H1 (cell line): ENCODE data around the gene FHIT. TPM values are rescaled to one million over a fixed set of nuclear protein-coding genes. Genes with fewer than 3 reads are reported as not detected.

Source experiments
- CTCF ChIA-PET: fragments of 300-600 bp; sonication (Branson Sonifier 250); formaldehyde crosslinking; loops from one replicate; lab custom pipeline; 2021; ENCODE audit not compliant: partially characterized antibody; lab: Charles Lee
- POLR2A ChIA-PET: fragments of 300-600 bp; sonication (Branson Sonifier 250); formaldehyde crosslinking; loops from one replicate; lab custom pipeline; 2021; ENCODE audit warnings: inconsistent platforms; ENCODE audit not compliant: partially characterized antibody; lab: Charles Lee
- DNase-seq, 2 experiments: peaks; one replicate each; pipeline versions ENCODE4 v3.0.0 to v3.0.0-alpha.2; 2010 to 2022; ENCODE audit warnings: low spot score in 2 of 2, low read depth in 1 of 2, mixed read lengths in 1 of 2
- FAIRE-seq: peaks from 2 replicates; lab custom pipeline; 2011; peaks lifted over from hg19 to GRCh38; lab: Jason Lieb, UNC
- H2AFZ ChIP-seq: 2 replicates; pipeline ENCODE4 v1.8.1; 2012; ENCODE audit warnings: low read length, inconsistent platforms
- H2AK5ac ChIP-seq: 2 replicates; pipeline ENCODE4 v1.6.1; 2013; ENCODE audit warnings: low read depth, low read length
- H2BK120ac ChIP-seq: replicated peaks from 2 replicates; pipeline ENCODE3; 2013; ENCODE audit warnings: low read depth, low read length, inconsistent platforms
- H2BK12ac ChIP-seq: 2 replicates; pipeline ENCODE4 v1.6.1; 2013; ENCODE audit warnings: low read depth, low read length
- H2BK15ac ChIP-seq: 2 replicates; pipeline ENCODE4 v1.6.1; 2013; ENCODE audit warnings: low read length
- H2BK20ac ChIP-seq: 2 replicates; pipeline ENCODE4 v1.6.1; 2013; ENCODE audit warnings: low read length
- H2BK5ac ChIP-seq: 2 replicates; pipeline ENCODE4 v1.6.1; 2013; ENCODE audit warnings: low read depth, low read length
- H3K14ac ChIP-seq: 2 replicates; pipeline ENCODE4 v1.6.1; 2013; ENCODE audit warnings: inconsistent platforms; ENCODE audit not compliant: insufficient read length
- H3K18ac ChIP-seq: 2 replicates; pipeline ENCODE4 v1.6.1; 2013; ENCODE audit warnings: low read length; ENCODE audit errors: extremely low read depth
- H3K23ac ChIP-seq: 2 replicates; pipeline ENCODE4 v1.6.1; 2013; ENCODE audit warnings: inconsistent platforms; ENCODE audit not compliant: insufficient read length
- H3K23me2 ChIP-seq: 2 replicates; pipeline ENCODE4 v1.6.1; 2013; ENCODE audit warnings: low read depth, low read length
- H3K27ac ChIP-seq: 2 replicates; pipeline ENCODE4 v1.6.1; 2011; ENCODE audit warnings: low read depth, low read length, inconsistent platforms
- H3K27me3 ChIP-seq, 4 experiments: replicated peaks in 1 of 4; 1 replicate in 1 of 4; 2 replicates in 3 of 4; pipeline versions ENCODE4 v1.6.1 to v1.8.1; 2011 to 2013; ENCODE audit warnings: low read length in 3 of 4, mild to moderate bottlenecking in 3 of 4, inconsistent platforms in 2 of 4, mixed read lengths in 2 of 4, moderate library complexity in 1 of 4; ENCODE audit not compliant: control insufficient read depth in 3 of 4, insufficient read depth in 3 of 4; ENCODE audit errors: extremely low read depth in 1 of 4
- H3K36me3 ChIP-seq, 4 experiments: 2 replicates each; pipeline versions ENCODE4 v1.6.1 to v1.8.1; 2011 to 2013; ENCODE audit warnings: mild to moderate bottlenecking in 4 of 4, low read length in 3 of 4, moderate library complexity in 2 of 4, control low read depth in 1 of 4, inconsistent platforms in 1 of 4; ENCODE audit not compliant: insufficient read depth in 4 of 4, control insufficient read depth in 2 of 4
- H3K4ac ChIP-seq: replicated peaks from 2 replicates; pipeline ENCODE3; 2013; ENCODE audit warnings: low read length, low read depth, mixed read lengths, inconsistent platforms; ENCODE audit not compliant: insufficient read length
- H3K4me1 ChIP-seq, 4 experiments: replicated peaks in 1 of 4; 1 replicate in 1 of 4; 2 replicates in 3 of 4; pipeline versions ENCODE4 v1.6.1 to v1.8.1; 2011 to 2013; ENCODE audit warnings: low read length in 3 of 4, inconsistent platforms in 2 of 4, mixed read lengths in 1 of 4; ENCODE audit not compliant: insufficient read depth in 4 of 4, control insufficient read depth in 3 of 4
- H3K4me2 ChIP-seq, 2 experiments: 2 replicates each; pipeline versions ENCODE4 v1.6.1 to v1.8.1; 2011 to 2013; ENCODE audit warnings: low read depth in 2 of 2, low read length in 2 of 2, control low read depth in 1 of 2, inconsistent platforms in 1 of 2, mild to moderate bottlenecking in 1 of 2; ENCODE audit not compliant: insufficient read depth in 1 of 2
- H3K4me3 ChIP-seq, 4 experiments: fragments of 200-600, 300-600 bp in 1 of 4; sonication (generic), shearing (Covaris generic), sonication (Bioruptor Twin) in 1 of 4; 2 replicates each; pipeline versions ENCODE4 v1.5.1 to v1.8.1; 2011 to 2016; ENCODE audit warnings: low read length in 4 of 4, low read depth in 3 of 4, control low read depth in 2 of 4, inconsistent platforms in 2 of 4, mild to moderate bottlenecking in 2 of 4, mixed read lengths in 1 of 4, moderate library complexity in 1 of 4; ENCODE audit not compliant: insufficient read depth in 2 of 4; ENCODE audit errors: extremely low read depth in 1 of 4
- H3K56ac ChIP-seq: replicated peaks from 2 replicates; pipeline ENCODE3; 2013; ENCODE audit warnings: low read depth, mild to moderate bottlenecking, mixed read lengths, low read length, inconsistent platforms; ENCODE audit not compliant: insufficient read length
- H3K79me1 ChIP-seq: 2 replicates; pipeline ENCODE4 v1.6.1; 2013; ENCODE audit warnings: low read depth, low read length, control low read depth
- H3K79me2 ChIP-seq, 2 experiments: 2 replicates each; pipeline versions ENCODE4 v1.6.1 to v1.8.1; 2012 to 2013; ENCODE audit warnings: low read length in 2 of 2, mild to moderate bottlenecking in 2 of 2, inconsistent platforms in 1 of 2; ENCODE audit not compliant: insufficient read depth in 2 of 2, control insufficient read depth in 1 of 2
- H3K9ac ChIP-seq, 4 experiments: replicated peaks in 1 of 4; 1 replicate in 1 of 4; 2 replicates in 3 of 4; pipeline versions ENCODE4 v1.6.1 to v1.8.1; 2011 to 2013; ENCODE audit warnings: low read depth in 3 of 4, low read length in 3 of 4, control low read depth in 2 of 4, mild to moderate bottlenecking in 2 of 4, moderate library complexity in 2 of 4, inconsistent platforms in 1 of 4; ENCODE audit errors: extremely low read depth in 1 of 4
- H3K9me3 ChIP-seq, 2 experiments: 2 replicates each; pipeline versions ENCODE4 v1.6.1 to v1.8.1; 2012 to 2013; ENCODE audit warnings: mild to moderate bottlenecking in 2 of 2, moderate library complexity in 2 of 2, control low read depth in 1 of 2, inconsistent platforms in 1 of 2, low read depth in 1 of 2, low read length in 1 of 2, mixed read lengths in 1 of 2; ENCODE audit not compliant: insufficient read depth in 2 of 2
- H4K20me1 ChIP-seq, 2 experiments: replicated peaks in 1 of 2; 2 replicates each; pipeline versions ENCODE3 to v1.8.1; 2011 to 2013; ENCODE audit warnings: inconsistent platforms in 2 of 2, low read length in 2 of 2, mild to moderate bottlenecking in 1 of 2; ENCODE audit not compliant: insufficient read depth in 2 of 2, control insufficient read depth in 1 of 2
- H4K5ac ChIP-seq: 2 replicates; pipeline ENCODE4 v1.6.1; 2013; ENCODE audit warnings: low read length, low read depth, mixed read lengths, inconsistent platforms; ENCODE audit not compliant: insufficient read length
- H4K8ac ChIP-seq: 2 replicates; pipeline ENCODE4 v1.8.0; 2013; ENCODE audit warnings: mild to moderate bottlenecking, moderate library complexity, low read length, inconsistent platforms; ENCODE audit not compliant: insufficient read depth; ENCODE audit errors: extremely low read depth
- H4K91ac ChIP-seq: replicated peaks from 2 replicates; pipeline ENCODE3; 2013; ENCODE audit warnings: low read length, mixed read lengths, inconsistent platforms; ENCODE audit not compliant: insufficient read length
- CBX8 ChIP-seq: fragments of 300-800, 300-1000 bp; sonication (generic); IDR thresholded peaks from 2 replicates; pipeline ENCODE4 v1.7.1; 2016; ENCODE audit warnings: low read depth, low read length, borderline replicate concordance
- CHD1 ChIP-seq: IDR thresholded peaks from 2 replicates; pipeline ENCODE4 v1.6.1; 2012; ENCODE audit warnings: low read depth, low read length, improper control_type of control experiment
- WGBS, 2 experiments: shearing (Covaris generic) in 1 of 2; methylation state at CpG; one replicate each; pipeline versions ENCODE4 v1.1.6 to v1.1.7; 2013 to 2015; ENCODE audit warnings: low lambda C conversion rate in 2 of 2, mixed read lengths in 2 of 2, inconsistent platforms in 1 of 2, low coverage in 1 of 2, missing lambda C conversion rate in 1 of 2; ENCODE audit not compliant: insufficient replicate concordance in 2 of 2, insufficient coverage in 1 of 2, insufficient read length in 1 of 2; ENCODE audit errors: extremely low coverage in 1 of 2, missing lambda C conversion rate in 1 of 2; 5-methylcytosine and 5-hydroxymethylcytosine counted together
- polyA plus RNA-seq, 7 experiments: library from polyadenylated mRNA; depleted of rRNA in 3 of 7; stranded (reverse) in 5 of 7; unstranded in 2 of 7; fragments of >200 nt in 5 of 7; fragments of 200-250 nt in 2 of 7; gene quantifications; 1 replicate in 5 of 7; 2 replicates in 1 of 7; 4 replicates in 1 of 7; pipeline versions ENCODE4 v1.2.1 to v1.2.3, GENCODE V29; 2011 to 2013; ENCODE audit warnings: missing spikeins in 2 of 7, mixed read lengths in 2 of 7
- total RNA-seq: library from RNA; stranded (reverse); fragmentation: NEBNext Ultra II Directional; extraction: Animal tissue kit (Norgen Biotek cat#: 25700); gene quantifications from 2 replicates; pipeline ENCODE4 v1.2.1, GENCODE V29; 2021

The FHIT gene
- total and polyA plus RNA-seq, 2 of the 8 experiments (the other 6 are each of a cell fraction or from before 2014, with no cell fraction given), result 1.2 to 3.2 TPM

GRCh38 chr3:60622349-60622748, 628.9 kb downstream of the FHIT start:
- no peak overlapping the region for H4K91ac ChIP-seq
- no peaks in the 10 kb centered on the region for H3K36me3 ChIP-seq
- no peaks in the 10 kb centered on the region for H3K27me3 ChIP-seq
- H3K79me2 ChIP-seq, result no peaks in the 10 kb centered on the region
- no peak overlapping the region for H3K14ac ChIP-seq
- H4K20me1 ChIP-seq, result no peaks in the 10 kb centered on the region
- H3K56ac ChIP-seq, result no peak overlapping the region
- no peak overlapping the region for H3K4me2 ChIP-seq
- H4K5ac ChIP-seq, result no peak overlapping the region
- H2AFZ ChIP-seq, result no peak overlapping the region
- CTCF ChIA-PET, result interaction anchor here (0.7 to 1.3 kb wide), 5 partner anchors 9 to 627 kb away, joined by 3 to 5 read pairs (median 3); no protein-coding TSS in a partner anchor
- WGBS, 2 experiments, result 0% methylated on average over 1 of the region's 1 CpG; no CpG with 5 or more reads in 1 of the 2 experiments
- no peaks in the 10 kb centered on the region for H3K23me2 ChIP-seq
- no peak overlapping the region for H3K9ac ChIP-seq
- no peak overlapping the region for H2BK120ac ChIP-seq
- no peak overlapping the region for H4K8ac ChIP-seq
- no peak overlapping the region for H3K27ac ChIP-seq
- H3K4ac ChIP-seq, result no peak overlapping the region
- DNase-seq (no peak), FAIRE-seq (no peak)
- no peaks in the 10 kb centered on the region for H3K4me1 ChIP-seq
- no peak overlapping the region for H2BK15ac ChIP-seq
- H3K9me3 ChIP-seq, result peaks cover 0 to 3% of the 10 kb centered on the region in 2 experiments; a peak in 2 of 4 replicates
- H3K4me3 ChIP-seq, result no peak overlapping the region
- POLR2A ChIA-PET, result no interaction called here
- no peak overlapping the region for H2AK5ac ChIP-seq
- no peak overlapping the region for H2BK5ac ChIP-seq
- H2BK20ac ChIP-seq, result no peak overlapping the region
- no peaks in the 10 kb centered on the region for H3K79me1 ChIP-seq
- no peak overlapping the region for H2BK12ac ChIP-seq
- no peak overlapping the region for H3K23ac ChIP-seq
- no peak overlapping the region for H3K18ac ChIP-seq
- no peak for TF ChIP-seq CBX8
- no peak for TF ChIP-seq CHD1
